ENCODE results near the gene SIPA1L3. TPM values are rescaled to one million over a fixed set of nuclear protein-coding genes. Genes with fewer than 3 reads are reported as not detected.

The SIPA1L3 gene
- total RNA-seq, 1 experiment from 2014 or later = 125 TPM

- peaks cover 9% of the 10 kb centered on the region for H3K9me3 Mint-ChIP-seq (ENCODE audit: unreplicated experiment)
- ChIA-PET POLR2A (no interaction called here), CTCF (interaction anchor here (0.5 kb wide), 1 partner anchor 113 kb away, joined by 3 read pairs; no protein-coding TSS in a partner anchor)
- no TSS peak for BruUV-seq (replicated peaks)
- Histone ChIP-seq H3K4me3 (ENCODE audit: low read depth, low read length) (no peak overlapping the region), H3K4me1 (no peaks in the 10 kb centered on the region; the same call in 1 of the 2 replicates), H3K9me3 (no peaks in the 10 kb centered on the region), H3K36me3 (ENCODE audit: control insufficient read depth, insufficient read depth, low read length) (peaks cover under 1% of the 10 kb centered on the region; the same call in 1 of the 2 replicates), H3K27me3 (replicated peaks; ENCODE audit: control insufficient read depth, insufficient read depth, low read length) (no peaks in the 10 kb centered on the region)
- H3K4me3 Mint-ChIP-seq (ENCODE audit: unreplicated experiment) = no peak overlapping the region
- H3K27ac Mint-ChIP-seq (ENCODE audit: unreplicated experiment) = peak overlapping the region; percentile 5
- intact Hi-C loops (cut with micrococcal nuclease; ENCODE audit: unreplicated experiment) = no loop called here
- no peak for DNase-seq
- no peaks in the 10 kb centered on the region for H3K27me3 Mint-ChIP-seq (ENCODE audit: insufficient read depth, unreplicated experiment)
- H3K36me3 Mint-ChIP-seq (ENCODE audit: insufficient read depth, unreplicated experiment) = peaks cover 60% of the 10 kb centered on the region
- H3K4me1 Mint-ChIP-seq (ENCODE audit: low read depth, unreplicated experiment) = peaks cover 15% of the 10 kb centered on the region
- no peak for TF ChIP-seq CTCF (IDR thresholded peaks at IDR 0.05; ENCODE audit: insufficient read depth in 1 of 2, low read depth in 1 of 2, low read length in 1 of 2, severe bottlenecking in 1 of 2, unreplicated experiment in 1 of 2)
These were observed 128.8 kb downstream of the SIPA1L3 start for GRCh38 chr19:38035515-38036495.

GRCh38 chr19:38036707-38037611, 130.0 kb downstream of the SIPA1L3 start:
- peaks cover 7% of the 10 kb centered on the region for H3K9me3 ChIP-seq
- no peaks in the 10 kb centered on the region for H3K9me3 Mint-ChIP-seq (ENCODE audit: unreplicated experiment)
- peaks cover 53% of the 10 kb centered on the region for H3K36me3 Mint-ChIP-seq (ENCODE audit: insufficient read depth, unreplicated experiment)
- H3K27ac Mint-ChIP-seq (ENCODE audit: unreplicated experiment) = peak overlapping the region; percentile 76
- H3K4me3 ChIP-seq (ENCODE audit: low read depth, low read length) = no peak overlapping the region
- intact Hi-C loops (cut with micrococcal nuclease; ENCODE audit: unreplicated experiment) = no loop called here
- H3K27me3 ChIP-seq (replicated peaks; ENCODE audit: control insufficient read depth, insufficient read depth, low read length) = no peaks in the 10 kb centered on the region
- no TSS peak for BruUV-seq (replicated peaks)
- POLR2A ChIA-PET = no interaction called here
- H3K36me3 ChIP-seq (ENCODE audit: control insufficient read depth, insufficient read depth, low read length) = no peaks in the 10 kb centered on the region
- H3K4me3 Mint-ChIP-seq (ENCODE audit: unreplicated experiment) = no peak overlapping the region
- H3K4me1 Mint-ChIP-seq (ENCODE audit: low read depth, unreplicated experiment) = peaks cover 14% of the 10 kb centered on the region
- TF ChIP-seq CTCF (IDR thresholded peaks at IDR 0.05; ENCODE audit: insufficient read depth in 1 of 2, low read depth in 1 of 2, low read length in 1 of 2, severe bottlenecking in 1 of 2, unreplicated experiment in 1 of 2) = no peak
- H3K4me1 ChIP-seq = no peaks in the 10 kb centered on the region; the same call in 1 of the 2 replicates
- CTCF ChIA-PET = no interaction called here
- DNase-seq = no peak
- no peaks in the 10 kb centered on the region for H3K27me3 Mint-ChIP-seq (ENCODE audit: insufficient read depth, unreplicated experiment)

DNA sequence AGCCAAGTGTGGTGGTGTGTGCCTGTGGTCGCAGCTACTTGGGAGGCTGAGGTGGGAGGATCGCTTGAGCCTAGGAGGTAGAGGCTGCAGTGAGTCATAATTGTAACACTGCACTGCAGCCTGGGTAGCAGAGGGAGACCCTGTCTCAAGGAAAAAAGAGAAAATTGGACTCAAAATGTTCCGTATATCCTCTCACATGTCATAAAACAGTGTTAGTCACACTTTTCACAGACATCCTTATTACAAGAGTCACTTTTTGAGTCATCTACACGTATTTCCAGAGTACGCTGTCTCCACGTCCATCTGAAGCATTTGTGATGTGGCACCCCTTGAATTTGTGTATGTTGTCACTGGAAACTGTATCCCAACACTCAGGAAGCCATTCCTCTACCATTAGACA, 133.0 kb downstream of the SIPA1L3 start:
- Mint-ChIP-seq H3K27me3 (ENCODE audit: insufficient read depth, unreplicated experiment) (no peaks in the 10 kb centered on the region), H3K27ac (ENCODE audit: unreplicated experiment) (no peak overlapping the region), H3K4me1 (ENCODE audit: low read depth, unreplicated experiment) (peaks cover 23% of the 10 kb centered on the region), H3K36me3 (ENCODE audit: insufficient read depth, unreplicated experiment) (peaks cover 61% of the 10 kb centered on the region), H3K9me3 (ENCODE audit: unreplicated experiment) (no peaks in the 10 kb centered on the region), H3K4me3 (ENCODE audit: unreplicated experiment) (no peak overlapping the region)
- POLR2A ChIA-PET = no interaction called here
- Histone ChIP-seq H3K36me3 (ENCODE audit: control insufficient read depth, insufficient read depth, low read length) (no peaks in the 10 kb centered on the region; the same call in 1 of the 2 replicates), H3K27me3 (replicated peaks; ENCODE audit: control insufficient read depth, insufficient read depth, low read length) (no peaks in the 10 kb centered on the region), H3K4me1 (no peaks in the 10 kb centered on the region; the same call in 1 of the 2 replicates), H3K4me3 (ENCODE audit: low read depth, low read length) (no peak overlapping the region), H3K9me3 (peaks cover 12% of the 10 kb centered on the region)
- intact Hi-C loops (cut with micrococcal nuclease; ENCODE audit: unreplicated experiment) = no loop called here
- TF ChIP-seq CTCF (IDR thresholded peaks at IDR 0.05; ENCODE audit: insufficient read depth in 1 of 2, low read depth in 1 of 2, low read length in 1 of 2, severe bottlenecking in 1 of 2, unreplicated experiment in 1 of 2) = no peak
- no peak for DNase-seq
- BruUV-seq (replicated peaks) = no TSS peak
- CTCF ChIA-PET = interaction anchor here (0.6 kb wide), 1 partner anchor 141 kb away, joined by 3 read pairs; no protein-coding TSS in a partner anchor
